ENCODE measurements around the gene CACNA1I. TPM values are rescaled to one million over a fixed set of nuclear protein-coding genes. Genes with fewer than 3 reads are reported as not detected.

Gene CACNA1I
- total RNA-seq, 1 experiment from 2014 or later = 0.15 TPM

DNA sequence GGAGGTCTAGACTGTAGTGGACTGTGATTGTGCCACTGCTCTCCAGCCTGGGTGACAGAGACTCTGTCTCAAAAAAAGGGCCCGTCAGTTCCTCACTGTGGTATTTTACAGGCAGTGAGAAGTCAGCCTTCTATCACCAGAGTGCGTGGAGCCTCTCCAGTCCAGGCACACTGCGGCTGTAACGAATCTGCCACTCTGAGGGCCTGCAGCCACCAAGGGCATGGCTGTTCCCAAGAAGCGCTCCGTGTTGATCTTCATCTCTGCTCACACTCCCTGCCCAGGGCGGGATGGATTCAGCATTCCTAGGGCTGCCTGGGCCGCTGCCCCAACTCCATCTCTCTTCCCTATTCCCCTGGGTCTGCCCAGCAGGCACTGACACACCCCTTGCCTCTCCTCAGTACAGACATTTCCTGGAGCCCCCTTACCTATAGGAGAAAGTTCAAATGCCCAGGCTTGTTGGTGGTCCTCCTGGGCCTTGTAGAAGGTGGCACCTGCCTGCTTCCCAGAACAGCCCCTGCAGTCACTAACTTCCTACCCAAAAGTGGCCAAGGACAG, 148.4 kb downstream of the CACNA1I start (continued):
- TF ChIP-seq CTCF (IDR thresholded peaks at IDR 0.05 in 2 of 3, conservative IDR thresholded peaks at IDR 0.05 in 1 of 3; ENCODE audit: borderline replicate concordance in 1 of 3, insufficient read depth in 1 of 3, low read depth in 2 of 3, low read length in 2 of 3) (no peak), ELF1 (IDR thresholded peaks at IDR 0.05; ENCODE audit: borderline replicate concordance, low read depth) (no peak)

GRCh38 chr22:39719559-39720450, 149.3 kb downstream of the CACNA1I start:
- ChIA-PET RAD21 (ENCODE audit: low non-redundant PET in 1 of 2, low total read pairs in 2 of 2, uncharacterized antibody in 2 of 2, unreplicated experiment in 2 of 2) (no interaction called here), CTCF (no interaction called here), POLR2A (no interaction called here)
- no peak overlapping the region for H2AFZ ChIP-seq (ENCODE audit: low read depth, low read length, poor library complexity, severe bottlenecking)
- no peak overlapping the region for H3K27ac ChIP-seq (ENCODE audit: low read depth, low read length)
- TF ChIP-seq POLR2AphosphoS5 (IDR thresholded peaks at IDR 0.05; ENCODE audit: low read depth, low read length) (no peak), ELF1 (IDR thresholded peaks at IDR 0.05; ENCODE audit: borderline replicate concordance, low read depth) (no peak), EZH2 (IDR thresholded peaks at IDR 0.05) (no peak), ZFX (IDR thresholded peaks at IDR 0.05) (no peak), JUND (IDR thresholded peaks at IDR 0.05) (no peak), SIN3A (IDR thresholded peaks at IDR 0.05; ENCODE audit: low read depth) (no peak), ZNF274 (IDR thresholded peaks at IDR 0.05; ENCODE audit: low read depth, low read length) (no peak), FOSL1 (IDR thresholded peaks at IDR 0.05; ENCODE audit: low read depth) (no peak), YY1 (IDR thresholded peaks at IDR 0.05; ENCODE audit: extremely low read depth, insufficient replicate concordance, low read depth, low read length) (no peak), CEBPB (IDR thresholded peaks at IDR 0.05; ENCODE audit: low read depth) (no peak), SP1 (IDR thresholded peaks at IDR 0.05; ENCODE audit: low read depth) (no peak), TCF7L2 (IDR thresholded peaks at IDR 0.05; ENCODE audit: borderline replicate concordance, extremely low read depth, insufficient read depth, insufficient read length) (no peak)
- TF ChIP-seq, protein P1, sequence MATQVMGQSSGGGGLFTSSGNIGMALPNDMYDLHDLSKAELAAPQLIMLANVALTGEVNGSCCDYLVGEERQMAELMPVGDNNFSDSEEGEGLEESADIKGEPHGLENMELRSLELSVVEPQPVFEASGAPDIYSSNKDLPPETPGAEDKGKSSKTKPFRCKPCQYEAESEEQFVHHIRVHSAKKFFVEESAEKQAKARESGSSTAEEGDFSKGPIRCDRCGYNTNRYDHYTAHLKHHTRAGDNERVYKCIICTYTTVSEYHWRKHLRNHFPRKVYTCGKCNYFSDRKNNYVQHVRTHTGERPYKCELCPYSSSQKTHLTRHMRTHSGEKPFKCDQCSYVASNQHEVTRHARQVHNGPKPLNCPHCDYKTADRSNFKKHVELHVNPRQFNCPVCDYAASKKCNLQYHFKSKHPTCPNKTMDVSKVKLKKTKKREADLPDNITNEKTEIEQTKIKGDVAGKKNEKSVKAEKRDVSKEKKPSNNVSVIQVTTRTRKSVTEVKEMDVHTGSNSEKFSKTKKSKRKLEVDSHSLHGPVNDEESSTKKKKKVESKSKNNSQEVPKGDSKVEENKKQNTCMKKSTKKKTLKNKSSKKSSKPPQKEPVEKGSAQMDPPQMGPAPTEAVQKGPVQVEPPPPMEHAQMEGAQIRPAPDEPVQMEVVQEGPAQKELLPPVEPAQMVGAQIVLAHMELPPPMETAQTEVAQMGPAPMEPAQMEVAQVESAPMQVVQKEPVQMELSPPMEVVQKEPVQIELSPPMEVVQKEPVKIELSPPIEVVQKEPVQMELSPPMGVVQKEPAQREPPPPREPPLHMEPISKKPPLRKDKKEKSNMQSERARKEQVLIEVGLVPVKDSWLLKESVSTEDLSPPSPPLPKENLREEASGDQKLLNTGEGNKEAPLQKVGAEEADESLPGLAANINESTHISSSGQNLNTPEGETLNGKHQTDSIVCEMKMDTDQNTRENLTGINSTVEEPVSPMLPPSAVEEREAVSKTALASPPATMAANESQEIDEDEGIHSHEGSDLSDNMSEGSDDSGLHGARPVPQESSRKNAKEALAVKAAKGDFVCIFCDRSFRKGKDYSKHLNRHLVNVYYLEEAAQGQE (IDR thresholded peaks at IDR 0.05; ENCODE audit: low read depth) = no peak
- no peak for DNase-seq (ENCODE audit: low read depth, low spot score)
- ATAC-seq = no peak
- H3K4me3 ChIP-seq (replicated peaks in 1 of 2; ENCODE audit: low read depth in 1 of 2, low read length in 2 of 2) = no peak overlapping the region
- no TSS peak for BruUV-seq (replicated peaks)
- H3K9me3 ChIP-seq (ENCODE audit: control insufficient read depth in 1 of 2, insufficient read depth in 1 of 2, low read depth in 1 of 2, low read length in 2 of 2) = no peaks in the 10 kb centered on the region
- no peaks in the 10 kb centered on the region for H3K36me3 ChIP-seq (ENCODE audit: control insufficient read depth in 1 of 2, insufficient read depth in 2 of 2, low read length in 2 of 2)
- no peaks in the 10 kb centered on the region for H3K9me2 ChIP-seq (ENCODE audit: insufficient read depth)
- H3K27me3 ChIP-seq (ENCODE audit: insufficient read depth, low read length) = no peaks in the 10 kb centered on the region
- H3K9ac ChIP-seq (ENCODE audit: low read length) = no peak overlapping the region
- H4K20me1 ChIP-seq (ENCODE audit: insufficient read depth) = no peaks in the 10 kb centered on the region
- no peak overlapping the region for H3K4me2 ChIP-seq (ENCODE audit: low read length)
- no peaks in the 10 kb centered on the region for H3K79me2 ChIP-seq (ENCODE audit: insufficient read depth, low read length)
- peaks cover 5 to 12% of the 10 kb centered on the region in 2 experiments; a peak in 3 of 4 replicates for H3K4me1 ChIP-seq (ENCODE audit: control insufficient read depth in 1 of 2, insufficient read depth in 2 of 2, low read length in 2 of 2)
- intact Hi-C loops (cut with micrococcal nuclease) = no loop called here
